ENCODE measurements around the gene KAT2B. TPM values are rescaled to one million over a fixed set of nuclear protein-coding genes. Genes with fewer than 3 reads are reported as not detected.

KAT2B gene
- total RNA-seq, 1 donor from 2014 or later, result 13.6 TPM

DNA sequence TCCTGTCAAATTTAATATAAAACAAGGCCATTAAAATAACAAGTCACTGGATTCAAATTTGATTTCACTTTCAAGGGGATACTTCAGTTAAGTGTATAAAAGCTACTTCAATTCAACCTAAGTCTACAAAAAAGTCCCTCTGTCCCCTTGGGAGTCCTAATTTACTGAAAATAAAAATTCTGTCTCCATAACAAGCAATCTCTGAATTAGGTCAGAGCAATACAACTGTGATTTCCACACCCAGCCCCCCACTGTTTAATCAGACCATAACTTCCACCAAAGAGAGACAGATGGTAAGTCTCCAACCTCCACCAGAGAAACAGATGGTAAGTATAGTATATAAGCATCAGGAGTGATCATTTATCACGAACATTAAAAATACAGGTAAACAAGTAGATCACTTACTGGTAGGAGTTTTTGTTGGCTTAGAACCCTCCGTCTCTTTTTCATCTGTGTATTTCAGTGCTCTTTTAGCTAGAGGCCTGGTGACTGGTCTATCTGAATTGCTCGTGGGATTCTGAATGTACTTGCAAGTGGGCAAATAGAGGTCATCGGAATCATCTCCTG is 133.7 kb downstream of the KAT2B start:
- Mint-ChIP-seq H3K9me3 (ENCODE audit: unreplicated experiment) (no peaks in the 10 kb centered on the region), H3K4me1 (ENCODE audit: low read depth, unreplicated experiment) (peaks cover 20% of the 10 kb centered on the region), H3K27me3 (ENCODE audit: unreplicated experiment) (no peaks in the 10 kb centered on the region), H3K4me3 (ENCODE audit: unreplicated experiment) (peak overlapping the region; percentile 21), H3K36me3 (ENCODE audit: unreplicated experiment) (no peaks in the 10 kb centered on the region), H3K27ac (ENCODE audit: unreplicated experiment) (peak overlapping the region; percentile 59)
- no peak for DNase-seq
- no peak for TF ChIP-seq CTCF (IDR thresholded peaks at IDR 0.05; ENCODE audit: partially characterized antibody, unreplicated experiment)

GRCh38 chr3:20181276-20181675 is 141.0 kb downstream of the KAT2B start:
- H3K36me3 Mint-ChIP-seq (ENCODE audit: unreplicated experiment), result no peaks in the 10 kb centered on the region
- no peak overlapping the region for H3K27ac Mint-ChIP-seq (ENCODE audit: unreplicated experiment)
- H3K9me3 Mint-ChIP-seq (ENCODE audit: unreplicated experiment), result no peaks in the 10 kb centered on the region
- no peak for DNase-seq
- peaks cover 3% of the 10 kb centered on the region for H3K4me1 Mint-ChIP-seq (ENCODE audit: low read depth, unreplicated experiment)
- H3K4me3 Mint-ChIP-seq (ENCODE audit: unreplicated experiment), result no peak overlapping the region
- no peaks in the 10 kb centered on the region for H3K27me3 Mint-ChIP-seq (ENCODE audit: unreplicated experiment)
- no peak for TF ChIP-seq CTCF (IDR thresholded peaks at IDR 0.05; ENCODE audit: partially characterized antibody, unreplicated experiment)

GRCh38 chr3:20182206-20182605 is 142.0 kb downstream of the KAT2B start:
- peaks cover 3% of the 10 kb centered on the region for H3K4me1 Mint-ChIP-seq (ENCODE audit: low read depth, unreplicated experiment)
- no peaks in the 10 kb centered on the region for H3K27me3 Mint-ChIP-seq (ENCODE audit: unreplicated experiment)
- H3K4me3 Mint-ChIP-seq (ENCODE audit: unreplicated experiment), result no peak overlapping the region
- H3K9me3 Mint-ChIP-seq (ENCODE audit: unreplicated experiment), result no peaks in the 10 kb centered on the region
- H3K36me3 Mint-ChIP-seq (ENCODE audit: unreplicated experiment), result no peaks in the 10 kb centered on the region
- TF ChIP-seq CTCF (IDR thresholded peaks at IDR 0.05; ENCODE audit: partially characterized antibody, unreplicated experiment), result no peak
- no peak for DNase-seq
- no peak overlapping the region for H3K27ac Mint-ChIP-seq (ENCODE audit: unreplicated experiment)

GRCh38 chr3:20185331-20185678 is 145.1 kb downstream of the KAT2B start:
- Mint-ChIP-seq H3K9me3 (ENCODE audit: unreplicated experiment) (no peaks in the 10 kb centered on the region), H3K27me3 (ENCODE audit: unreplicated experiment) (peaks cover 2% of the 10 kb centered on the region), H3K4me1 (ENCODE audit: low read depth, unreplicated experiment) (no peaks in the 10 kb centered on the region), H3K4me3 (ENCODE audit: unreplicated experiment) (no peak overlapping the region), H3K36me3 (ENCODE audit: unreplicated experiment) (no peaks in the 10 kb centered on the region), H3K27ac (ENCODE audit: unreplicated experiment) (no peak overlapping the region)
- no peak for DNase-seq
- no peak for TF ChIP-seq CTCF (IDR thresholded peaks at IDR 0.05; ENCODE audit: partially characterized antibody, unreplicated experiment)

GRCh38 chr3:20185679-20186599 is 145.7 kb downstream of the KAT2B start, which contains the start of gene SGO1:
TSS of gene SGO1 (minus strand) at chr3:20186206. CDS start at chr3:20184027, 2,179 bp downstream.
- H3K36me3 Mint-ChIP-seq (ENCODE audit: unreplicated experiment), result no peaks in the 10 kb centered on the region
- H3K27ac Mint-ChIP-seq (ENCODE audit: unreplicated experiment), result no peak within 1 kb of the TSS
- no peak within 1 kb of the TSS for H3K4me3 Mint-ChIP-seq (ENCODE audit: unreplicated experiment)
- DNase-seq, result peak; percentile 99
- TF ChIP-seq CTCF (IDR thresholded peaks at IDR 0.05; ENCODE audit: partially characterized antibody, unreplicated experiment), result no peak
- H3K27me3 Mint-ChIP-seq (ENCODE audit: unreplicated experiment), result peaks cover 2% of the 10 kb centered on the region
- H3K4me1 Mint-ChIP-seq (ENCODE audit: low read depth, unreplicated experiment), result peaks cover 4% of the 10 kb centered on the region
- H3K9me3 Mint-ChIP-seq (ENCODE audit: unreplicated experiment), result no peaks in the 10 kb centered on the region
